GM12891 (cell line): ENCODE measurements around the gene KCNE1.

Experiments used
- POLR2A ChIP-seq: IDR thresholded peaks from 2 replicates; pipeline ENCODE4 v1.6.1; 2011; ENCODE audit warnings: low read depth, low read length, control low read depth
- POLR2AphosphoS5 ChIP-seq: IDR thresholded peaks from 2 replicates; pipeline ENCODE4 v1.6.1; 2011; ENCODE audit warnings: low read depth, low read length, control low read depth
- TAF1 ChIP-seq: IDR thresholded peaks from 2 replicates; pipeline ENCODE4 v1.6.1; 2011; ENCODE audit warnings: low read depth, low read length, control low read depth

- TF ChIP-seq POLR2AphosphoS5 (no peak), TAF1 (no peak), POLR2A (no peak)
Measured at GRCh38 chr21:34521561-34521960, 9.6 kb upstream of the KCNE1 start.
